ENCODE data around the gene OTX1.
"Not testable (repeated sequence)": the region's sequence is repeated elsewhere in the genome, so short reads cannot be mapped to it uniquely, and the experiment has no call there.

The OTX1 gene

GRCh38 chr2:63058921-63059792, 8.5 kb downstream of the OTX1 start:
- peak; percentile 8 for DNase-seq (ENCODE audit: low read depth)

GRCh38 chr2:63059793-63060471, 9.3 kb downstream of the OTX1 start:
- DNase-seq (ENCODE audit: low read depth): no peak

DNA sequence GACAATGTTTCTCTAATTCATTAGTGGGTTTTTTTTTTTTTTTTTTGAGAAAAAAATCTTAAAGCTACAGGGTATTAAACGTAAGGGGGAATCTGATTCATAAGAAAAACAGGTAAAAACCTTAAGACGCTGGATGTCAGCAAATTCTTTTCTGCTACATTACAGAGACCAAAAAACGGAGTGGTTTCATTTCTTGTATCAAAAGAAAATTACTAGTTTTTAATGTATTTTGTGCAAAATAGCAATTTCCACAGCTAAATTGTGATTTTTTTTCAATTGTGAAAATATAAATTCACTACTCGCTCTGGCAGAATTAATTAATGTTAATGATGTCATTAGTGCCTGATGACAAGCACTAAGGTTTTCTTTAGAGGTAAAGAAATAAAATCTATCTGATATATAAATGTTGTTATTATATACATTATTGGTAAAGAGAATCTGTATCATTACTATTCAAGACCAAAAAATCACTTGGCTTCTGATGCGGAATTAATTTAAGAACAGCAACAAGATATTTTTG, 9.9 kb downstream of the OTX1 start:
- DNase-seq (ENCODE audit: low read depth): no peak

- DNase-seq (ENCODE audit: low read depth): no peak
These were observed 13.6 kb downstream of the OTX1 start for GRCh38 chr2:63064197-63064596.

GRCh38 chr2:63064661-63065060, 14.0 kb downstream of the OTX1 start:
- no peak for DNase-seq (ENCODE audit: low read depth)

DNA sequence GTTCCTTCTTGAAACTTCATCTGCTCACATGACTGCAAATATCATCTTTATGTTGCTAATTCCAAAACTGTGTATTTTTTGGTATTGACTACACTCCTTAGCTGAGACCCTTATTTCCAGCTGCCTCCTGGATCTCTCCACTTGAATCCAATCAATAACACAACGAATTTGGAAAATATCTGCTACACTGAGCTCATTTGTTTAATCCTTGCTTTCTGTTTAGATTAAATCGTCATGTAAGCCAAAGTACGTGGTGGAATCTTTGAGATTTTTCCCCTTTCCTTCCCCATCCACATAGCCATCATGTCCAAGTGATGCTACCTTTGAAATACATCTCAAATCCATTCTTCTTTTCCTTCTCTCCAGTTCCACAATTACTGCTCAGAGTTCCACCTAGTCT, 15.6 kb downstream of the OTX1 start:
- DNase-seq (ENCODE audit: low read depth): no peak

DNA sequence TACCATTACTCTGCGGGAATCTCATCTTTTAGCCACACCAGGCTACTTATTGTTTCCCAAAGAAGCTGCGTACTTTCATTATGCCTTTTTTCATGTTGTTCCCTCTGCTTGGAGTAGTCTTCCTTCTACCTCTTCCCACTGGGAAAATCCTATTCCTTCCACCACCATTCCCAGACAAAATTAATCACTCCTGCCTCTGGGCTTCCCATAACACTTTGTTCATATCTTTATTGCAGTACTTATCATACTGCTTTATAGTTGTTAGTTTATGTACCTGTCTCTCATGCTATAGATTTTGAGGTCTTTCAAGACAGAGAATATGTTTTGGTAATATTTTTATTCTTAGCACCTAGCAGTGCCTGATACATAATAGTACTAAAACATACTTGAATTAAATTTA, 16.2 kb downstream of the OTX1 start:
- DNase-seq (ENCODE audit: low read depth): no peak

DNA sequence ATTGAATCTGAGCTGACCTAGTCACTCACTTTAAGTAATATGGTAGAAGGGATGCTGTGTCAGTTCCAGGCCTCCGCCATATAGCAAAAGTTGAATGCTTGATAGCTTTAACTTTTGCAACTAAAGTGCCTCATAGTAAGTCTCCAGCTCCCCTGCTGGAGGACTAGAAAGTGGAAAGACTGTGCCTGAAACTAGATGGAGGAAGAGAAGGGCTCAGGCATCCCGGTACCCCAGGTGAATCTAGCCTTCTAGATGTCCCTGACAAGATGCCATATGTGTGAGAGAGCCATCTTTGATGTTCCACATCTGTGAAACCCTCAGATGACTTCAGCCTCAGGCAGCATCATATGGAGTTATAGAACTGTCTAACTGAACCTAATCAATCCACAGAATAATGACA, 21.0 kb downstream of the OTX1 start:
- DNase-seq (ENCODE audit: low read depth): no peak

- DNase-seq (ENCODE audit: low read depth): no peak
These were observed 23.4 kb downstream of the OTX1 start for GRCh38 chr2:63073994-63074393.

- not testable (repeated sequence) for DNase-seq (ENCODE audit: low read depth)
These were observed 23.8 kb downstream of the OTX1 start for GRCh38 chr2:63074399-63074798.

GRCh38 chr2:63078852-63079606, 28.4 kb downstream of the OTX1 start:
- no peak for DNase-seq (ENCODE audit: low read depth)

DNA sequence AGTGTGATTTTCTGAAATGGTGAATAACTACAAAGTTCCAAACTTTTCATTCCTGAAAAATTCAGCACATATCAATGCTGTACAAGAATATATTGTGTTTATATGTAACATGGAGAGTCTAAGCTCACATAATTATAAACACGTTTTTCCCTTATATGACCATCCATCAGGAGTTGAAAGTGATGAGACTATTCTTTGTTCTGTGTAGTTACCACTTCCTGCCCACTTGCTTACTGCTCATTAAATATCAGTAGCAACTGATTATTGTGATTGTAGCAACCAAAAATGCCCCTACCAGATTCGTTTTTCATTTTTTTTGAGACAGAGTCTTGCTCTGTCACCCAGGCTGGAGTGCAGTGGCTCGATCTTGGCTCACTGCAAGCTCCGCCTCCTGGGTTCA, 30.8 kb downstream of the OTX1 start:
- no peak for DNase-seq (ENCODE audit: low read depth)

GRCh38 chr2:63086687-63087086, 36.1 kb downstream of the OTX1 start:
- no peak for DNase-seq (ENCODE audit: low read depth)

DNA sequence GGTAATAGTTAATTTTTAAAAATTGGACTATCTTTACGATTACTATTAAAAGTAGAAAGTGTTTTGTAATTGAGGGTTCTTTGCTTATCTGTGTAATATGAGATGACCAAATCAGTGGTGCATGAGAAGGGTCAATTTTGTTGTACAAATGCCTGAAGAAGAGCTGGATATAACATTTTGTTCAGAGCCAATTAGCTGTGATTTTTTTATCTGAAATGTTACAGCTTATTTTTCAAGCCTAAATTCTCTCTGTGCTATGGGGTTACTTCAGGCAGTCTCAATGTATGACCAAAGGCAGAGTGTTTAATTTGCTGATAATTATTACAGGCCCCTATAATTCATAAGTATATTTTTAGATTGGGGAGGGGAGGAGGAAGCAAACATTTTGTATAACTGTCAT, 41.8 kb downstream of the OTX1 start:
- no peak for DNase-seq (ENCODE audit: low read depth)

GRCh38 chr2:63092857-63093256, 42.2 kb downstream of the OTX1 start:
- DNase-seq (ENCODE audit: low read depth): no peak

DNA sequence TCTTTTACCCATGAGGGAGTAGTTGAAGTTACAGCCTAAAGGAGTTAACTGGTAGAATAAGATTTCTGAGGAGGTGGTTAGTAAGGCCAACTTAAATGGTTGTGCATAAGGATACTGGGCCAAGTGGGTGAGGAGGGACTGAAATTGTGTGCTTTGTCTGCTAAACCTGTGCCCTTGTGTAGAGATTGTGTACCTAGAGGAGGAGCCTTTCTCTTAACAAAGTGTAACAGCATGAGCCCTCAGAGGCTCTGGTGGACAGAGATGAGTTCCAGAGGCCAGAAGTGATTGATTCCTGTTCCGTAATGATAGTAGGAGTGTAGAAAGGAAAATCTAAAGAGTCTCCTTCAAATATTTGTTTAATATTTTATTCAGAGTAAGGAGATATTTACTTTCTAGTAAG, 42.9 kb downstream of the OTX1 start:
- no peak for DNase-seq (ENCODE audit: low read depth)

GRCh38 chr2:63096491-63096890, 45.9 kb downstream of the OTX1 start:
- no peak for DNase-seq (ENCODE audit: low read depth)

- no peak for DNase-seq (ENCODE audit: low read depth)
These were observed 48.4 kb downstream of the OTX1 start for GRCh38 chr2:63099032-63099431.

DNA sequence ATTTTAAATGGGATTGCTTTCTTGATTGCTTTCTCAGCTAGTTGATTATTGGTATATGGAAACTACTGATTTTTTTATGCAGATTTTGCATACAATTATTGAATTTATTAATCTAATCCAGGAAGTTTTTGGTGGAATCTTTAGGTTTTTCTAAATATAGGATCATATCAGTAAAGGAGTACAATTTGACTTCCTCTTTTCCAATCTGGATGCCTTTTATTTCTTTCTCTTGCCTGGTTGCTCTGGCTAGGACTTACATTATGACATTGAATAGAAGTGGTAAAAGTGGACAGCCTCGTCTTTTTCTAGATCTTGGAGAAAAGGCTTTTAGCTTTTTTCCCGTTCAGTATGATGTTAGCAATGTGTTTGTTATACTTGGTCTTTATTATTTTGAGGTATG, 51.3 kb downstream of the OTX1 start:
- DNase-seq (ENCODE audit: low read depth): no peak

- no peak for DNase-seq (ENCODE audit: low read depth)
These were observed 53.9 kb downstream of the OTX1 start for GRCh38 chr2:63104482-63104881.
